ENCODE results near the gene GP2.

Gene GP2

DNA sequence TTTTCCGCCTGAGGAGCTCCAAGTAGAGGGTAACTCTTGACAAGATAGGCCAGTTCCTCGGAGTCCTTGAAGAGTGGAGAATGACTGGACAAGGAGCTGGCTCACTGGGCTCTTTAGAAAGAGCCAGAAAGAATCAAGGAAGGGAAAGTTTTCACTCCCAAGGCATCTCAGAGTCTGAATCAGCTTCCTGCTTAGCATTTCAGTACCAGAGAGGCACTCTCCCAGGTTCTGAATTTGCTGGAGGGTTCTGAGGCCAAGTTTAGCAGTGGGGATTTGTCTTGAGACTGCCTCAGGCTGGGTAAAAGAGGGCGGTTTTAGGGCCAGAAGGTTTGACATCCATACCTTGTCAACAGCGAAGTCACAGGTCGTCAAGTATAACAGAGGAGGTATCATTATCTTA, 25.5 kb downstream of the GP2 start:
- no peak for DNase-seq
- ATAC-seq = no peak
- peak overlapping the region in 1 of 2 donors; percentile 77 for H3K27ac Mint-ChIP-seq
- no peak overlapping the region for H3K4me3 Mint-ChIP-seq
- no peaks in the 10 kb centered on the region for H3K9me3 Mint-ChIP-seq
- H3K27me3 Mint-ChIP-seq = peaks cover 9% of the 10 kb centered on the region
- H3K4me1 Mint-ChIP-seq = no peaks in the 10 kb centered on the region

DNA sequence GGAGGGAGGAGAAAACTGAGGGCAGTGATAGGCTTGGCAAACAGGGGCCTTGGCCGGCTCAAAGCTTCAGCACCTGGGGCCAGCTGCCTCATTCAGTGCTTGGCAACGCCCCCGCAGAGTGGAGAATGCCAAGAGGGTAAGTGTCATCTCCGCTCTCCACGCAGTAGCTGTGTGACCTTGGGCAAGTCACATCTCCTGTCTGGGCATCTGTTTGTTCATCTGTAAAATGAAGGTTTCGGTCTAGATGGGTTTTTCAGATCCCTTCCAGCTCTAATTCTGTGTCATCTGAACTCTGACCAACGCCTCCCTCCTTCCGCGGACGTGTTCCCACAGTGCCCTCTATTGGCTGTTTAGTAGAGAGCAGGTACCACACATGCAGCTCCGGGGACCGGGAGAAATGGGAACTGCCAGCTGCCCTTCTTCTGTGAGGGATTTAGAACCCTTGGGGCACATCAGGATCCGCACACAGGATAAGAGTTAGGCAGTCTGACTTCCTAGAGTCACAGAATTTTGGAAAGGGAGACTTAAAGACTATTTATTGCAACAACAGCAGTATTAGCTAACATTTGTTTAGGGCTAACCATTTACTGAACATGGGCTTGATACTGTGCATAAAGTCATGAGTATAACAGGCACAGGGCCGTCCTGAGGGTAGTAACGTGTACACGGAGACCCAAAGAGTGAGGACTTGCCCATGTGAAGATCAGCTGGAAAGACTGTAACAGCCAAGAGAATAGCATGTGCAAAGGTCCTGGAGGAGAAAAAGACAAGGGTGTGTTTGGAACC, 26.8 kb downstream of the GP2 start:
- peaks cover 9% of the 10 kb centered on the region for H3K27me3 Mint-ChIP-seq
- no peak overlapping the region for H3K27ac Mint-ChIP-seq
- DNase-seq (peak; percentile 31 to 33), ATAC-seq (peak; percentile 69)
- H3K4me1 Mint-ChIP-seq = no peaks in the 10 kb centered on the region
- H3K9me3 Mint-ChIP-seq = no peaks in the 10 kb centered on the region
- no peak overlapping the region for H3K4me3 Mint-ChIP-seq

DNA sequence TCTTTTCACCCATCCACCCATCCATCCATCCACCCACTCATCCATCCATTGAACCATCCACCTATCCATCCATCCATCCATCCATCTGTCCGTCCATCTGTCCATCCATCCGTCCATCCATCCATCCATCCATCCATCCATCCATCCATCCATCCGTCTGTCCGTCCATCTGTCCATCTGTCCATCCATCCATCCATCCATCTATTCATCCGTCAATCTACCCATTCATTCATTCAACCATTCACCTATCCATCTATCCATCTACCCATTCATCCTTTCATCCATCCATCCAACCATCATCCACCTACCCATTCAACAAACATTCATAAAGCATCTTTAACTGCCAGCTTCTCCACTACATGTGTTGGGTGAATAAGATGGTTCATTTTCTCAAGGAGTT, 28.9 kb downstream of the GP2 start:
- no peaks in the 10 kb centered on the region for H3K9me3 Mint-ChIP-seq
- no peaks in the 10 kb centered on the region for H3K4me1 Mint-ChIP-seq
- DNase-seq (no peak), ATAC-seq (no peak)
- peaks cover 9% of the 10 kb centered on the region for H3K27me3 Mint-ChIP-seq
- H3K4me3 Mint-ChIP-seq = no peak overlapping the region
- no peak overlapping the region for H3K27ac Mint-ChIP-seq

DNA sequence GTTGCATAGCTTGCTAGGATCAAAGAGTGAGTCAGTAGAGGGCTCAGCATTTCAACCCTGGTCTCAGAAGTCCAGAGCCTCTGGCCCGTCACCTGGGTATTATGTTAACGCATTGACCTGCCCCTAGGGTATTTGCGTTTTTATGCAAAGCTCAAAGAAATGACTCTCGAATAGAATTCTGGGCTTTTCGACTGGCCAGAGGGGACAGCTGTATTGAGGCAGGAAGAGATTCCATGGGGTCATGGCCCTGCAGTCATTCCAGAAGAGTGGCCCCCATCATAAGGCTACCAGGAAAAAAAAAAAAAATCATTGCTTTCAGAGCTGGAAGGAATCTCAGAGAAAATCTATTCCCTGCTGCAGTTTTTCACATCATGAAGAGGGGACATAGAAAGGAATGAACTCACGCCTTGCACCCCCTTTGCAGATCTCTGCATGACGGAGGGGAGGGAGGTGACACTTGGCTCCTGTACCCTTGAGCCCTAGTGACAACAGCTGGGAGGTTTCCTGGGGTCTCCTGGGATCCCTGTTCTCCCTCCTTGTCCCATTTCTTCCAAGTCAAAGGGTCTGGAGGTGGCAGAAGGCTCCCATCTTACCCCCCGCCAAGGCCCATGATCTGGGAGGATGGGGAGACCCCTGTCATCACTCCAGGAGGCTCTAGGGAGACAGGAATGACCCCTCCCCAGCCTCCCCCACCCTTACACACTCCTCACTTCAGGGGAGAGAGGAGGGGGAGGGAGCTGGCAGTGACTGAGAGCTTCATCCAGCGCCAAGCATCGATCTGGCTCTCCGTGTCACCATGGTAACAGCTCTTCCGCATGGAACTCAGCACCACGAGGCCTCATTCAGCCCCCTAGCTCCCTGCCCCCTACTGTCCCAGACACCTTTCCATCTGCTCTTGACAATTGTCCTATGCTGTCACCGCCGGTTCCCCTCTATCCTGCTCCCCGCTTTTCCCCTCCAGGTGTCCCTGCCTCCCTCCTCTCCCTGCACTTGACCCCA, 35.8 kb downstream of the GP2 start:
- Mint-ChIP-seq H3K4me3 (no peak overlapping the region), H3K27ac (no peak overlapping the region), H3K9me3 (peaks cover 0 to 7% of the 10 kb centered on the region in 2 donors), H3K4me1 (no peaks in the 10 kb centered on the region), H3K27me3 (peaks cover 21% of the 10 kb centered on the region)
- no peak for ATAC-seq
- DNase-seq = no peak

DNA sequence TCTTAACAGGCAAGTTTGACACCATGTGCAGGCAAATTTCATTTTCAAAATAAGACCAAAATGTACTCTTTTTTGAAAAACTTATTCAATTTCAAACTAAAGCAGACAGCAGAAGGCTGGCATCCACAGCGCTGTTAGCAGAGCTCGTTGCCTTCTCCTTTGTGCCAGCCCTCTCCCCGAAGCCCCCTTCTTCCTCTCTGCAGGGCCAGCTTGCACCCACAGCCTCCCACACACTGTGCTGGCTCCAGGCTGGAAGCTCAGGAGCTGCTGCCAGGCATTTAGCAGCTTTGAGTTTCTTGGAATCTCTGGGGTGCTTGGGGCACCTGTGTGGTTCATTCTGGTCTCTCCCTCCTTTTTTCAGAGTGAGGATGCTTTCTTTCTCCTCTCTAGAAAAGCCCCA, 37.7 kb downstream of the GP2 start:
- H3K4me3 Mint-ChIP-seq = no peak overlapping the region
- no peaks in the 10 kb centered on the region for H3K4me1 Mint-ChIP-seq
- H3K27ac Mint-ChIP-seq = no peak overlapping the region
- ATAC-seq (no peak), DNase-seq (no peak)
- H3K9me3 Mint-ChIP-seq = peaks cover 0 to 7% of the 10 kb centered on the region in 2 donors
- peaks cover 21% of the 10 kb centered on the region for H3K27me3 Mint-ChIP-seq

DNA sequence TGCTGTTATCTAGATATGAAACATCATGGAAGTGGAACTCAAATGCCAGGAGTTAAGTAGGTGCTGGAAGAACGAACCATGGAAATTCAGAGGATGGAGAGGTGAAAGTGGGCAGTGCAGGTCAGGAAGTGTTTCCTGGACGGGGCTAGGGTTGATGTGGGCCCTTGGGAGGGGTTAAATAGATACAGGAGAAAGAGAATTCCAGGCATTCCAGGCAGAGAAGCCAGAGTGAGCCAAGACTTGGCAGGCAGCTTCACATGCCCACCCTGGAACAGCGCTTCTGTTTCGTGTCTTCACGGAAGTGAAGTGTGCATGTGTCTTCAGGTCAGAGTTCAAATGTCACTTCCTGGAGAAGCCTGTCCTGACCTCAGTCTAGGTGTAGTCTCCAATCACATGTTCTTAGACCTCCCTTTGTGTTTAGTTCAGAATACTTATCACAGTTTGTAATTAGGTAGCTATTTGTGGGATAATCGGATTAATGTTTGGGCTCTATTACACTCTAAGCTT, 41.3 kb downstream of the GP2 start:
- DNase-seq = no peak
- no peak for ATAC-seq
- Mint-ChIP-seq H3K4me3 (no peak overlapping the region), H3K4me1 (no peaks in the 10 kb centered on the region), H3K27me3 (peaks cover 7% of the 10 kb centered on the region), H3K9me3 (peaks cover 0 to 7% of the 10 kb centered on the region in 2 donors), H3K27ac (no peak overlapping the region)

DNA sequence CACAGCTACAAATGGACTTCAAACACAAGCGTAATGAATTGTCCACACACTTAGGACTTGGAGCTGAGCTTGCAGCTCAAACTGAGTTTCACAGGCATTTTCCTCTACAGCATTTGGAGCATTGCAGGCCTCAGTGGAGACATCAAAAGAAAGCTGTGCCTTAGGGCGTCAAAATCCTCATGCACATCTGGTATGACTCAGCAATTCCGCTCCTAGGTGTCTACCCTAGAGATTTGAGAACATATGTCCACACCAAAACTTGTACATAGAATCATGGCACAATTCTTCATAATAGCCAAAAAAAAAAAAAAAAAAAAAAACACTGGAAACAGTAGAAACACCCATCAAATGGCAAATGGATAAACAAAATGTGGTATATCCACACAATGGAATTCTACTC, 47.1 kb downstream of the GP2 start:
- H3K9me3 Mint-ChIP-seq = no peaks in the 10 kb centered on the region
- H3K27ac Mint-ChIP-seq = no peak overlapping the region
- no peaks in the 10 kb centered on the region for H3K27me3 Mint-ChIP-seq
- no peak overlapping the region for H3K4me3 Mint-ChIP-seq
- no peak for DNase-seq
- no peaks in the 10 kb centered on the region for H3K4me1 Mint-ChIP-seq
- no peak for ATAC-seq

DNA sequence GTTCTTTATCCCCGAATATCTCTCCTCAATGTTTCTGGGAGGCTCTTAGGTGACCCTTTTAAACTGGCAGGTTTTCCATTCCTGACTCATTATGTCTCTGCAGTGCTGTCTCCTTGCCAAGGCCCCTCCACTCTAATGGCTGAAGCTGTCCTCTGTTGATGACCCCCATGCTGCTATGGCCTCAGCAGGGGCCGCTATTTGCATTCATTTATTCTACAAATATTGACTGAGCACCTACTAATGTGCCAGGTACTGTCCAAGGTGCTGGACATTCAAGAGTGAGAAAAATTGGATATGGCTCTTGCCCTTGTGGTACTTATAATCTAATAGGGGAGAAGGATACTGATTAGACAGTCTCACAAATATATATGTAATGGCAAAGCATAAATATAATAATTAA, 55.4 kb downstream of the GP2 start:
- DNase-seq (no peak), ATAC-seq (no peak)
- no peak overlapping the region for H3K27ac Mint-ChIP-seq
- H3K4me3 Mint-ChIP-seq = no peak overlapping the region
- no peaks in the 10 kb centered on the region for H3K9me3 Mint-ChIP-seq
- H3K27me3 Mint-ChIP-seq = no peaks in the 10 kb centered on the region
- H3K4me1 Mint-ChIP-seq = no peaks in the 10 kb centered on the region

DNA sequence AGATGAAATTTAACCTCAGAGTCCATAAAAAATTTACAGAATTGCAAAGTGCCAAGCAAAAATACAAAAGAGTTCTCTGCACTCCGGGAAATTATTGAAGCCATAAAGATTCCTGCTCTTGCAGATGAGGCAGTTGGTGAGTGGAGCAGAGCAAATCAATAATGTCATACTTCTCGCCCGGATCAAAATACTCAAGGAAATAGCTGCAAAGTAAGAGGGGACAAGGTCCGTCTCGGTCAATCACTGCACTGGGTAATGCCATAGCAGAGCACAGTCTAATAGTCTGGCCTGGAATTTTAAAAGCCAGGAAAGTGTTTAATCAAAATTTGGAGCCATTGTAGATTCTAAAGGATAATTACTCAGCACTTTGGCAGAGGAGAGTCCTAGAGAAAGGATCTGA, 58.9 kb downstream of the GP2 start:
- DNase-seq (no peak), ATAC-seq (no peak)
- Mint-ChIP-seq H3K27me3 (no peaks in the 10 kb centered on the region), H3K4me3 (no peak overlapping the region), H3K27ac (no peak overlapping the region), H3K9me3 (no peaks in the 10 kb centered on the region), H3K4me1 (no peaks in the 10 kb centered on the region)

DNA sequence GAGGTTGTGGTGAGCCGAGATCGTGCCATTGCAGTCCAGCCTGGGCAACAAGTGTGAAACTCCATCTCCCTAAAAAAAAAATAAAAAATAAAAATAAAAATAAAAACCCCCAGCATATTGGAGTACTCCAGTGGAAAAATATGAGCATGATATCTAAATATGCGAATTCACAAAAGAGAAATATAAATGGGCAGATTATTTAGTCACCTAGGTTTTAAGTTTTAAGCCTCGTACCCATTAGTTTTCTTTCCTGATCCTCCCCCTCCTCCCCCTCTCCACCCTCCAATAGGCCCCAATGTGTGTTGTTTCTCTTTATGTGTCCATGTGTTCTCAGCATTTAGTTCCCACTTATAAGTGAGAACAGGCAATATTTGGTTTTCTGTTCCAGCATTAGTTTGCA, 62.3 kb downstream of the GP2 start:
- no peak for DNase-seq

DNA sequence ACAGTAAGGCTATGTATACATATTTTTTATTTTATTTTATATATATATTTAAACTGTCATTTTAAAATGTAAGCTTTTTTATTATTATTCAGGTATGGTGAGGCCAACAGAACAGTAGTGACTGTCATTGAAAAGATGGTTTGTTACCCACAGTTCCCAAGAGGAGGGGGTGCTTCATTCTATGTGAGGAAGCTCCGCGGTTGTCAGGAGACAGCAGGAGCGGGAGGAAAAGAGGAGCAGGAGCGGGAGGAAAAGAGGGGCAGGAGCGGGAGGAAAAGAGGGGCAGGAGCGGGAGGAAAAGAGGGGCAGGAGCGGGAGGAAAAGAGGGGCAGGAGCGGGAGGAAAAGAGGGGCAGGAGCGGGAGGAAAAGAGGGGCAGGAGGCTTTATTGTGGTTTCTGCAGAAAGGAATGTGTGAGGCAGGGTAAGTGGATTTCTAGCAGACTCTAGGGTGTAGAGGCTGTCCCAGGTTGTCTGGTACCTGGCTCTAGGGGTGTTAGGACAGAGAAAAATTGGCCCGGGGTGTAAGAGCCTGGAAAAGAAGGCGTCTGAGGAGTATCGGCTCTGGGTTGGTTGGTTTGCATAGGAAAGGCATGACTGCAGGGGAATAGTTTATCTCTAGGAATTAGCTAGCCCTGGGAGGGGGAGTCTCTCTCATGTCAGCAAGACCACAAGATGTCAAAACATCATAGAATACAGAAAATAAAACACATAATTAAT, 64.0 kb downstream of the GP2 start:
- ATAC-seq (no peak), DNase-seq (no peak)
- Mint-ChIP-seq H3K27me3 (no peaks in the 10 kb centered on the region), H3K9me3 (peaks cover 4 to 7% of the 10 kb centered on the region in 2 donors), H3K27ac (no peak overlapping the region), H3K4me3 (no peak overlapping the region), H3K4me1 (no peaks in the 10 kb centered on the region)

More for the DNA sequence above, 62.3 kb downstream of the GP2 start:
- Mint-ChIP-seq H3K9me3 (no peaks in the 10 kb centered on the region), H3K27ac (no peak overlapping the region), H3K27me3 (no peaks in the 10 kb centered on the region), H3K4me1 (no peaks in the 10 kb centered on the region), H3K4me3 (no peak overlapping the region)
- no peak for ATAC-seq

DNA sequence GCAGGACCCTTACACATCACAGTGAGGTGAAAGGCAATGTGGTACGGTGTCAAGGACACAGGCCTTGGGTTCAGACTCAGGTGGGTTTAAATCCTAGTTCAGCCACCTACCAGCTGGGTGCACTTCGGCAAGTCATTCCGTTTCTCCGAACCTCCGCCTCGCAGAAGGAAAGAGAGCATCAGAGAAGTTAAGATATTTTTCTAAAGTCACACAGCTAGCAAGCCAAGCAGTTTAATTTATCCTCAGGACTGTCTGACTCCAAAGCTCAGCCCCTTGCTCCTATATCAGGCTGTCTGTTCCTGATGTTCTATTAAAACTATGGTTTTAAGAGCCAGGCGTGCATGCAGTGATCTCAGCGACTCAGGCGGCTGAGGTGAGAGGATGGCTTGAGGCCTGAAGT, 65.1 kb downstream of the GP2 start:
- peaks cover 4 to 7% of the 10 kb centered on the region in 2 donors for H3K9me3 Mint-ChIP-seq
- ATAC-seq (no peak), DNase-seq (no peak)
- H3K27me3 Mint-ChIP-seq = no peaks in the 10 kb centered on the region
- no peak overlapping the region for H3K4me3 Mint-ChIP-seq
- no peak overlapping the region for H3K27ac Mint-ChIP-seq
- H3K4me1 Mint-ChIP-seq = no peaks in the 10 kb centered on the region

DNA sequence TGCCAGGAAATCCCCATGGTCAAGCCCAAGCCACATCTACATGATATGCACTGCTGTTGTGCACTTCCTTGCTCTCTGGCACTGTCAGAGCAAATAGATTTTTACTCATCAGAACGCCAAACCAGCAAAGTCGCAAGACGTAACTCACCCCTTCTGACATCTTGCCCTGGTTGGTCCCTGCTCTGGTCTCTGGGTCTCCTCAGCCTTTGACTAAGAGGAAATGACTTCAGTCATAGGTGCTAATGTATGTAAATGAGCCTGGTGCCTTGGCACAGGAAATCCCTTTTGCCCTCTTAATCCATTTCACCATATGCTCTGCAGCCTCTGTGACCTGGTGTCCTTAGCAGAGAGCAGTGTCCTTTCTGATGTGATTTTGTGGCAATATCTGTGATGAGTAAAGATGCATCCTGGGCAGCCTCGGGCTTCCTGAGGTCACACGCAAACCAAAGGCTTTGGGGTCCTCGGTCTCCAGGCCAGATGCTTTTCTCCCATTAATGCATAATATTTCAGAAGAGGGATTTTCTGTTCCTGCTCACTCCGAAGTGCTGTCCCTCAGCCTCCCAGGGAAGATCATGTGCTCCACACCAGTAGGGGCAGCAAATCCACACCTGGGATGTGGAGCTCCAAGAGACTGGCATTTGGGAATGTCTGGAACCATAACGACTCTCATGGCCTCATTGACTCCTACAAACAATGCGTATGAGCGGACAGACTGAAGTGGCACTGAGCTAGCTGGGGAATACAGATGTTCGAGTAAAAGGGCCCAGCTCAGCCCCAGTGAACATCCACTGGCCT, 66.9 kb downstream of the GP2 start:
- Mint-ChIP-seq H3K9me3 (peaks cover 4 to 7% of the 10 kb centered on the region in 2 donors), H3K4me1 (no peaks in the 10 kb centered on the region), H3K27ac (no peak overlapping the region), H3K27me3 (no peaks in the 10 kb centered on the region), H3K4me3 (no peak overlapping the region)
- DNase-seq (no peak), ATAC-seq (no peak)

Data from stimulated activated naive CD8-positive, alpha-beta T cell treated with anti-CD3 and anti-CD28 coated beads, Interleukin-15, amount 100 ng/mL, for 72 hours (primary cell).